HG03108 (cell line): ENCODE measurements around the gene RASGRF1.
"Not testable (repeated sequence)": the region's sequence is repeated elsewhere in the genome, so short reads cannot be mapped to it uniquely, and the experiment has no call there.

ENCODE experiments used
- ATAC-seq: cut with Tn5 transposase; IDR thresholded peaks from one replicate; pipeline ENCODE4 v1.9.1; 2021; ENCODE audit warnings: moderate library complexity; ENCODE audit not compliant: unreplicated experiment

Gene RASGRF1

GRCh38 chr15:78933187-78933822, 157.3 kb downstream of the RASGRF1 start:
- ATAC-seq = no peak

DNA sequence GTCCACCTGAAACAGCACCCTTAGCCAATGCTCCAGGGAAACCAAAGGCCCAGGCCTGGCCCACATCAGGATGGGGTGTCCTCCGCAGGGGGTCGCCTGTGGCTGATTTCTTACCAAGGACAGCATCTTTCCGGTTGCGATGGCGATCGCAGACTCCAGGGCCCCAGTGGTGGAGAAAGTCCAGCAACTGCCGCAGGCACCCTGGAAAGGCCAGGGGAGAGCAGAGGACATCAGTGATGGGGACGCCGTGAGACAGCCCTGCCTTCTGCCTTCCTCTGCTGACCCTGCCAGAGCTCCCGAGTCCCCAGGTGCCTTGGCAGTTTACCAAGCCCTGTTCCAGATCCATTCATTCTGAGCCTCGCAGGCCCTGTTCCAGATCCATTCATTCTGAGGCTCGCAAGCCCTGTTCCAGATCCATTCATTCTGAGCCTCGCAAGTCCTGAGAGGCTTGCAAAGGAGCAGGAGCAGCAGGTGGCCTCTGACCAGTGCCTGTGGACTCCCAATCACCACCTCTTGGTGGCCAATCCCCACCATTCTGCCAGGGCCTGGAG, 158.2 kb downstream of the RASGRF1 start:
- no peak for ATAC-seq

GRCh38 chr15:78931439-78932257, 158.9 kb downstream of the RASGRF1 start:
- no peak for ATAC-seq

- ATAC-seq = no peak
Observed at GRCh38 chr15:78930577-78931388, 159.8 kb downstream of the RASGRF1 start.

DNA sequence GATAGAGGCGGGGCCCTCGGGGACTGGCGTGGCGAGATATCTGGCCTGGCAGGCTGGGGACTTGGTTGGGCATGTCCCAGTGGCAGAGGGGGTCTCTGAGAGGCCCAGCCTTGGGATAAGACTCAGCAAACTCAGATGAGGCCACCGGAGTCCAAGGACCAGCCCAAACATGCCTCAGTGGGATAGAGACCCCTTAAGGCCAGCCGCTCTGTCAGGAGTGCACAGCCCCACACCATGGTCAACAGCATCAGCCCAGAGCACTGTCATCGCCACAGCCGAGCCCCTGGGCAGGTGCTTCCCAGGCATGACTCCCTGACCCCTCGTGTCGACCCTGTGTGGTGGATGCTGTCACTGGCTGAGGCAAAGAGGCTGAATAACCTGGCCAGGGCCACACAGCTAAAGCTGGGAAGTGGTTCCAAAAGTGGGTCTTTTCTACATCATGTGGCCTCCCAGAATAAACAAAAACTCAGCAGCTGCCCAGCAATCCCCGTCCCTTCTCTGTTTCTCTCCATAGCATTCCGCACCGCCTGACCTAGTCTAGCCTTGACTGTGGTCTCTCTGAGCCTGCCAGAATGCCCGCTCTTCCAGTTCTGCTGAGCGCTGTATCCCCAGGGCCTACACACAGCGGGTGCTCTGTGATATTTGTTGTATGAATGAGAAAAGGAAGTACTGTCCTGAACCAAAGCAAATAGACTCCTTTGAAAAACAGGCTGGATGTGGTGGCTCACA, 160.9 kb downstream of the RASGRF1 start:
- ATAC-seq = no peak

DNA sequence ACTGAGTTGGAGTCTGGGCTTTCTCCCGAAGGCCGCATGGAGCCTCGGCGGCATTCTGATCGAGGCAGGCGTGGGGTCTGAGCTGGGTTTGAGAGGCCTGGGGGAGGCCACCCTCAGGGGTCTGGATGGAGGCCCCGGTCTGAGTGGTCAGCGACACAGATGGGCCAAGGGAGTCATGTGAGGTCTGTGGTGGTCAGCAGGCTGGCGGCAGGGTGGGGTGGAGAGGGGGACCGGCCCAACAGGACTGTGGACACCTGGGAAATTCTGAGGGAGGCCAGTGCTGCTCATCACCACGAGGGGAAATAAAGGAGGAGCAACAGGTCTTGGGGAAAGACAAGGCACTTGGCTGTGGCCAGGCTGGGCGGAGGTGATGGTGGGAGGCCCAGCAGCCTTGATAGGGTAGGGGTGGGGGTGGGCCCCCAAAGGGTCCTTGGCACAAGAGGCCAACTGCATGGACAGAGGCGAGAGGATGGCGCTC, 161.9 kb downstream of the RASGRF1 start:
- ATAC-seq = no peak

DNA sequence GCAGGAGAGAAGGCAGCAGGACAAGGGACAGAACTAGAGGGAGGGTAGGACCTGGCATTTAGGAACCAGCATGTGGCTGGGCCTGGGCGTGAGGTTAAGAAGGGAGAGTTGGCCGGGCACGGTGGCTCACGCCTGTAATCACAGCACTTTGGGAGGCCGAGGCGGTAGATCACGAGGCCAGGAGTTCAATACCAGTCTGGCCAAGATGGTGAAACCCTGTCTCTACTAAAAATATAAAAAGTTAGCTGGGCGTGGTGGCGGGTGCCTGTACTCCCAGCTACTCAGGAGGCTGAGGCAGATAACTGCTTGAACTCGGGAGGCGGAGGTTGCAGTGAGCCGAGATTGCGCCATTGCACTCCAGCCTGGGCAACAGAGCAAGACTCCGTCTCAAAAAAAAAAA, 162.4 kb downstream of the RASGRF1 start:
- not testable (repeated sequence) for ATAC-seq

DNA sequence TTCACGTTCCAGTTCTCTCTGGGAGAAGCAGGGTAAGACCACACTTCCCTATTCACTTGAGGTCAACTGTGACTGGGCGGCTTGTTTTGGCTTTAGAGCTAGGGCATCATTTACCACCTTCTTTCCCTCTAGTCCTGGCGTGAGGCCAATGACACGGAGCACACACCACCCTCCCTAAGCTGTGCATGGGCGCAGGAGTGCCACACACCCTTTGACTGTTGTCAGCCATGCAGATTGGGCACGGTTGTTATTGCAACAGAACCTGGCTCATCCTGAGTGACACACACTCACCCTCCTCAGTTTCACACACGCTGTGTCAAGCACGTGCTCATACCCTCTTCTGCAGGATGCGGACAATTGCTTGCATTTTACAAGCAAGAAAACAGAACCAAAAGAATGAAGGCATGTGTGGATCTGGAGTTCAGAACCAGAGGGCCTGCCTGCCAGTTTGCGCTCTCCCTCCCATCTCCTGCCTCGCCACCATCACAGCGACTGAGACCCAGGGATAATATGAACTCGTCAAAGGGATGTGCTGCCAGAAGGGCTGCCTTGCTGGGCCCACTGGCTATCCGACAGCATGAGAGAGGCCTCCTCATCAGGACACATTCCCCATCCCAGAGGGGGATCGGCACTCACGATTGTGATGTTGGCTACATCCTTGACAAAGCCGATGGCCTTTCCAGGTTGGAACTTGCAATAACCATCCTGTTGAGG, 163.3 kb downstream of the RASGRF1 start:
- no peak for ATAC-seq

- no peak for ATAC-seq
Observed at GRCh38 chr15:78925956-78926743, 164.4 kb downstream of the RASGRF1 start.

GRCh38 chr15:78925076-78925624, 165.4 kb downstream of the RASGRF1 start:
- ATAC-seq = no peak

DNA sequence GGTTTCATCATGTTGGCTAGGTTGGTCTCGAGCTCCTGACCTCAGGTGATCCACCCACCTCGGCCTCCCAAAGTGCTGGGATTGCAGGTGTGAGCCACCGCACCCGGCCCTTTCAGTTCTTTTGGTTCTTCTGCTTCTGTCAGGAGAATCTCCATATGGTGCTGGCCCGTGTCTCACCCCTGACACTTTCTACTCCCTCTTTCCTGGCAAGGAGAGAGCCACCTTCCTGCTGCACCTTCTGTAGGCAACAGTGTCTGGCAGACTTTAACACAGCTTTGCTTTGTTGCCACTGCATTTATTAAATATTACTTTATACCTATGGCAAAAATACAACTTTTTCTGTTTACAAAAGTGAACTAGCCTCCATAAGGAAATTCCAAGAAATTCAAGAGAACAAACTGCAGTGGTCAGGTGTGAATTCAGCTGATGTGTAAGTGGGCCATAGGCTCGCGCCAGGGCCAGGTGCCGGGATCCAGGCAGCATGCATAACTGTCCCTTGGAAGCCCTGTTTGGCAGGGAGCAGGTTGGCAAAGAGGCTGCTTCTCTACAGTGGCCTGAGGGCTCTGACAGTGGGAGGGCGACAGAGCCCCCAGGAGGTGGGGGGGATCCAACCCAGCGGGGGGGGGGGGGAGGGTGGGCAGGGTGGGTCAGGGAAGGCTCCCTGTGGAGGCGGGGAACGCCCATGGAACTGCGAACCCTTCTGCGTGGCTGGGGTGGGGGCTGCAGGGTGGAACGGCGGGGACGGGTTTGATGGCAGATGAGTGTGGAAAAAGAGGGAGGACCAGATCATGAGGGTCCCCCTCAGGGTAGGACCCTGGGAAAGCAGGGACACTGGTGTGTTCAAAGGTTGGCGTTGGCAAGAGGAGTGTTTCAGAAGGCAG, 166.9 kb downstream of the RASGRF1 start:
- no peak for ATAC-seq

- ATAC-seq = no peak
Observed at GRCh38 chr15:78923015-78923414, 167.6 kb downstream of the RASGRF1 start.

DNA sequence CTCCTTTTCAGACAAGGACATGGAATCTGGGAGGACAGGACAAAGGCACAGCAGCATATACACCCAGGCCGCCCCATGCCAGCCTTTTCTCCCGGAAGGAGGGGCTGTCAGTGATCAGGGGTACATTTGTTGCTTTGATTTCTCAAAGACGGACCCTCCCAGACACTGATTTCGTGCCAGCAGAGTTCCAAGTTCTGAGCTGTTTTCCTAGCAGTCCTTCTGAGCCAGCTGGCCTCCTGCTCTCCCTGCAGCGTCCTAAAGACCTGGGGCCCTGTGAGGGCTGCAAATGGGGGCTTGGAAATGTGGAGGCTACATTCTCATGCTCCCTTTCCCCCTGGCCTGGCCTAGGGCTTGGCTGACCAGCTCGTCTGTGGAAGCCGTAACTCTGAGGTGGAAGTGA, 168.1 kb downstream of the RASGRF1 start:
- ATAC-seq = no peak

GRCh38 chr15:78921940-78922339, 168.6 kb downstream of the RASGRF1 start:
- ATAC-seq = no peak

DNA sequence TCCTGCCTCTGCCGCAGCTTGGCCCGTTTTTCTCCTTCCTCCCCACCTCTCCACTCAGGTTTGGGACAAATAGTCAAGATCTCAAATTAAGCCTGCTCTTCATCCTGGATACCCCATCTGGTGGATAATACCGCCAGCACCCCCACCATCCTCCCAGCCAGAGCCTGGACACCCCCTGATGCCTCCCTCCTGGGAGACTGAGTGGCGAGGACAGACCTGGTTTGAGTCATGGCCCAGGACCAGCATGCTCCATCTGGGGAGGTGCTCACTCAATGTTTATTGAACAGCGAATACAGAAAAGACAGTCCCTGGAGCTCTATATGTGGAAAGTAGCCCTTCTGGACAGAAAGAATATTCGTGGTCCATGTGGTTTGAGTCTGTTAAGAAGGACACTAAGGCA, 169.1 kb downstream of the RASGRF1 start:
- ATAC-seq = no peak

DNA sequence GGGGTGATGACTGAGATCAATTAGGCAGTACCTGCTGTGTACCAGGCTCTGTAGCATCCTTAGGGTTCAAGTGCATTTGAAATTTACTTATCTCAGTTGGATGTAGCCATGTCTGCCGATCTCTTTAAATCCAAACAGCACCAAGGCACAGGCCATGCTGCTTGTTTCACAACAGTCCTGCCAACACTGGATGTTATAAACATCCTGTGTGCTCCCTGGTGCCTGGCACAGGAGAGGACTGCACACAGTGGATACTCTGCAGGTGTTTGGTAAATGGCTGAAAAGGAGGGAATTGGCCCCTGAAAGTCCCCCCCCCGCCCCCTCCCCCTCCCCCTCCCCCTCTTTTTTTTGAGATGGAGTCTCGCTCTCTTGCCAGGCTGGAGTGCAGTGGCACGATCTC, 172.7 kb downstream of the RASGRF1 start:
- no peak for ATAC-seq

- ATAC-seq = no peak
Observed at GRCh38 chr15:78916088-78916487, 174.5 kb downstream of the RASGRF1 start.
